ENCODE measurements around the gene SH3TC1.

SH3TC1 gene

DNA sequence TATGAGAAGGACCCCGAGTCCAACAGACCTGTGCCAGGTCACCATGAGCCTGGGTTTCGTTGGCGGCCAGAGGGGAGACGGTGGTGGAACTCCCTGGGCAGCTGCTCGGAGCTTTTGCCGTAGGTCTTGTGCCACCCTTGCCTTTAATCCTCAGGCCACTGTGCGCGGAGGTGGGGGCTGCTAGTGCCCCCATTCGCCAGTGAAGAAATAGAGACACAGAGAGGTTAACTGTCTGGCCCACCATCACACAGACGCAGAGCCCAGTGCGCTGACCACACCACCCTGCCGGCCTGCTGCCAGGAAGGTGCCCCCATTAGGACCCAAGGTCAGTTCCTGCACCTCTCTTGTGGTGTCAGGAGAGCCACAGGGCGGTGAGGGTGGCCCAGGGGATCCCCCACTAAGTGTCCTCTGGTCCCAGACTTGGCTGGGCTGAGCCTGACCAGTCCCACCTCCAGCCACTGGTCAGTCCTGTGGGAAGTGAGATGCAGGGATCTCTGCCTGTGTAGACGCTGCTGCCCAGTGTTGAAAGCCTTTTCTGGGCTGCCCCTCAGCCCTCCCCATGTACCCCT, 42.2 kb downstream of the SH3TC1 start:
- Histone ChIP-seq H3K9me3 (ENCODE audit: control insufficient read depth, insufficient read depth, low read depth, low read length) (no peaks in the 10 kb centered on the region), H3K4me3 (ENCODE audit: low read depth, low read length) (no peak overlapping the region), H3K27me3 (ENCODE audit: control insufficient read depth, insufficient read depth, low read length) (no peaks in the 10 kb centered on the region), H3K4me1 (ENCODE audit: control insufficient read depth, insufficient read depth, low read length) (peaks cover 15% of the 10 kb centered on the region), H3K36me3 (ENCODE audit: control insufficient read depth, insufficient read depth, low read length) (no peaks in the 10 kb centered on the region), H3K27ac (ENCODE audit: low read depth, low read length) (no peak overlapping the region), H3K9ac (ENCODE audit: low read length) (no peak overlapping the region)

- Histone ChIP-seq H3K9me3 (ENCODE audit: control insufficient read depth, insufficient read depth, low read depth, low read length) (no peaks in the 10 kb centered on the region), H3K36me3 (ENCODE audit: control insufficient read depth, insufficient read depth, low read length) (no peaks in the 10 kb centered on the region), H3K4me3 (ENCODE audit: low read depth, low read length) (no peak overlapping the region), H3K27ac (ENCODE audit: low read depth, low read length) (no peak overlapping the region), H3K27me3 (ENCODE audit: control insufficient read depth, insufficient read depth, low read length) (no peaks in the 10 kb centered on the region), H3K4me1 (ENCODE audit: control insufficient read depth, insufficient read depth, low read length) (peaks cover 15% of the 10 kb centered on the region), H3K9ac (ENCODE audit: low read length) (no peak overlapping the region)
Observed at GRCh38 chr4:8241895-8242696, 43.0 kb downstream of the SH3TC1 start.

- Histone ChIP-seq H3K36me3 (ENCODE audit: control insufficient read depth, insufficient read depth, low read length) (no peaks in the 10 kb centered on the region), H3K27ac (ENCODE audit: low read depth, low read length) (no peak overlapping the region), H3K4me3 (ENCODE audit: low read depth, low read length) (no peak overlapping the region), H3K9ac (ENCODE audit: low read length) (no peak overlapping the region), H3K4me1 (ENCODE audit: control insufficient read depth, insufficient read depth, low read length) (peaks cover 15% of the 10 kb centered on the region), H3K9me3 (ENCODE audit: control insufficient read depth, insufficient read depth, low read depth, low read length) (no peaks in the 10 kb centered on the region), H3K27me3 (ENCODE audit: control insufficient read depth, insufficient read depth, low read length) (no peaks in the 10 kb centered on the region)
Observed at GRCh38 chr4:8242782-8243560, 43.9 kb downstream of the SH3TC1 start.

- no peaks in the 10 kb centered on the region for H3K9me3 ChIP-seq (ENCODE audit: control insufficient read depth, insufficient read depth, low read depth, low read length)
- no peak overlapping the region for H3K9ac ChIP-seq (ENCODE audit: low read length)
- no peak overlapping the region for H3K4me3 ChIP-seq (ENCODE audit: low read depth, low read length)
- H3K27me3 ChIP-seq (ENCODE audit: control insufficient read depth, insufficient read depth, low read length), result no peaks in the 10 kb centered on the region
- no peak overlapping the region for H3K27ac ChIP-seq (ENCODE audit: low read depth, low read length)
- H3K36me3 ChIP-seq (ENCODE audit: control insufficient read depth, insufficient read depth, low read length), result no peaks in the 10 kb centered on the region
- H3K4me1 ChIP-seq (ENCODE audit: control insufficient read depth, insufficient read depth, low read length), result peaks cover 8% of the 10 kb centered on the region
Observed at GRCh38 chr4:8244001-8244757, 45.1 kb downstream of the SH3TC1 start.

GRCh38 chr4:8244931-8245460, 45.9 kb downstream of the SH3TC1 start:
- H3K4me1 ChIP-seq (ENCODE audit: control insufficient read depth, insufficient read depth, low read length), result peaks cover 8% of the 10 kb centered on the region
- no peaks in the 10 kb centered on the region for H3K27me3 ChIP-seq (ENCODE audit: control insufficient read depth, insufficient read depth, low read length)
- no peaks in the 10 kb centered on the region for H3K9me3 ChIP-seq (ENCODE audit: control insufficient read depth, insufficient read depth, low read depth, low read length)
- no peak overlapping the region for H3K9ac ChIP-seq (ENCODE audit: low read length)
- no peak overlapping the region for H3K4me3 ChIP-seq (ENCODE audit: low read depth, low read length)
- no peak overlapping the region for H3K27ac ChIP-seq (ENCODE audit: low read depth, low read length)
- H3K36me3 ChIP-seq (ENCODE audit: control insufficient read depth, insufficient read depth, low read length), result no peaks in the 10 kb centered on the region

DNA sequence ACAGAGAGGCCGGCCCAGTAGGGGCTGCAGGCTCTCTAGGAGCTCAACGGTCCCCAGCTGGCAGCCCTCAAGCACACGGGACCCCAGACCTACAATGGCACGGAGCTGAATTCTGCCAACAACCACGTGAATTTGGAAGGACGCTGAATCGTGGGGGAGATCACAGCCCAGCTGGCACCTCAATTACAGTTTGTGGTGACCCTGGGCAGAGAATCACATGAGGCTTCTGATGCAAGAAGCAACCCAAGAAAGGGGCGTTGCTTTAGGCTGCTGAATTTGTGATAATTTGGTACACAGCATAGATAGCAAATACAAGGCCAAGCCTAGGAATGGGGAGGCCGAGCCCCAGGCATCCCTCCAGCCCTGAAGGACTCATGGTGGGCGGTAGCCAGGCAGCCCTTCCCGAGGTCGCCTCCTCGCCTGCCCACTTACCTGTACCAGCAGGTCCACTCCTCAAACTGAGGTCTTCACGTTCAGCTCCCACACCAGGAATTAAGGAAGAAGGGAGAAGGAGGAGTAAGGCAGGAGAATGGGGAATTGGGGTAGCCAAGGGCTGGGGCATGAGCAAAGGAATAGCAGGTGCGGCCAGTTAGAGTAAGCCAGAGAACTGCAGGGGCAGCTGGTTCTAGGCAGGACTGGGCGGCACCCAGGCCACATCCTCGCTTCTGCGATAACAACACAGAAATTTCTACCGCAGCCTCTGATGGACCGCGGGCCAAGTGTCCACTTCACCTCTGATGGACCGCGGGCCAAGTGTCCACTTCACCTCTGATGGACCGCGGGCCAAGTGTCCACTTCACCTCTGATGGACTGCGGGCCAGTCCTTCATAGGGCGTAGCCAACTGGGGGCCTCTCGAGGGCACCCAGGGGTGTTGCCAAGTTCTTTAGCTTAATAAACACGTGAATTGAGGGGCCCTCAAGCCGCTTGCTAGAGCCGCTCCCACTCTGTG, 47.1 kb downstream of the SH3TC1 start:
- peaks cover 8% of the 10 kb centered on the region for H3K4me1 ChIP-seq (ENCODE audit: control insufficient read depth, insufficient read depth, low read length)
- H3K9me3 ChIP-seq (ENCODE audit: control insufficient read depth, insufficient read depth, low read depth, low read length), result no peaks in the 10 kb centered on the region
- no peaks in the 10 kb centered on the region for H3K27me3 ChIP-seq (ENCODE audit: control insufficient read depth, insufficient read depth, low read length)
- H3K9ac ChIP-seq (ENCODE audit: low read length), result no peak overlapping the region
- H3K4me3 ChIP-seq (ENCODE audit: low read depth, low read length), result no peak overlapping the region
- no peaks in the 10 kb centered on the region for H3K36me3 ChIP-seq (ENCODE audit: control insufficient read depth, insufficient read depth, low read length)
- no peak overlapping the region for H3K27ac ChIP-seq (ENCODE audit: low read depth, low read length)

DNA sequence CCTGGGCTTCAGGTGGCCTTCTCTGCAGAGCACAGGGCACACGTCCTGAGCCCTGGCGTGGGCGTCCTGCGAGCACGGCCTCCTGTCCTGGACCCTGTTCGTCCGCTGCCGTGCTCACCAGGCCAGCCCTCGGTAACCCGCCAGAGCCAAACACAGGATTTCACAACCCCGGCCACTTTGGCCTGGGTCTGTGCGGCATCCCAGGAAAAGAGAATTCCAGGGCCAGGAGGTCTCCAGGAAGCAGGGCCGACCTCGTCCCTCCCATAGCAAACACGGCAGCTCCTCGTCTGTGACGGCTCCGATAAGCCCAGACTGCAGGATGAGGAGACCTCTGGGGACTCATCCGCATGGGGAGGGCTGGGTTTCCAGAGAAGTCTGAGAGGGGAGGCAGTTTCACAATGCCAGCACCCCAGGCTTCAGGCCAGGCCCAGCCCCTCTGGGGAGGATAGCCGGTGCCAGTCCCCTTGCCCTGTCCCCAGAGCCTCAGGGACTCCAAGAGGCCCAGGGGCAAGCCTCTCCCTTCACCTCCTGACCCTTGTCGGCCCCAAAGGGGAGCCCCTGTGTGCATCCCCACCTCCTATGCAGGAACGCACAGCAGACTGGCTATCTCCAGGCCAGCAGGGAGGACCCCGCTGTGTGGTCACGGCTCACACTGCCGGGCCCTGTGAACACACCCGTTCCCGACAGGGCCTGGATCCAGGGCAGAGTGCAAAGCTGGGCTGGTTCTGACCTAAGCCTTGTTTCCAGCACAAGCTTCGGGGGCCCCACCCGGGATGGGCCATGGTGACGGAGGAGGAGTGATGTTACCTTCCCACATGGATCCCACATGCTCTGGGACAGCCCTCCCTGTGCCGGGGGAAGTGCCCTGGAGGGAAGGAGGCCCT, 48.2 kb downstream of the SH3TC1 start:
- Histone ChIP-seq H3K9me3 (ENCODE audit: control insufficient read depth, insufficient read depth, low read depth, low read length) (no peaks in the 10 kb centered on the region), H3K4me3 (ENCODE audit: low read depth, low read length) (no peak overlapping the region), H3K27me3 (ENCODE audit: control insufficient read depth, insufficient read depth, low read length) (no peaks in the 10 kb centered on the region), H3K36me3 (ENCODE audit: control insufficient read depth, insufficient read depth, low read length) (no peaks in the 10 kb centered on the region), H3K27ac (ENCODE audit: low read depth, low read length) (no peak overlapping the region), H3K4me1 (ENCODE audit: control insufficient read depth, insufficient read depth, low read length) (peaks cover 8% of the 10 kb centered on the region), H3K9ac (ENCODE audit: low read length) (no peak overlapping the region)

DNA sequence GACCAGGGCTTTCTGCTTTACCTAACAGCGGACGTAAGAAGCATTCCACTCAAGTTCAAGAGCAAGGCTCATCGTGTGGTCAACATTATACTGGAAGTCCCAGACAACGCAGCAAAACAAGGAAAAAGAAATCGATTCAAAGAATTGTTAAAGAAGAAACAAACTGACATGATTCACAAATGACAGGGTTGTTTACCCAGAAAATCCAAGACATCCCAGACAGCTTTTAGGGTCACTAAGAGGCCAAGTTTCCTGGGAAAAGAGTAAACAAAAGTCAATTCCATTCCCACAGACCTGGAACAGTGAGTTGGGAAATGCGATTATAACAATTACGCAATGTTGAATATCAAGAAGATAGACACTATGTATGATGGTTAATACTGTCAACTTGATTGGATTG, 49.0 kb downstream of the SH3TC1 start:
- H3K27me3 ChIP-seq (ENCODE audit: control insufficient read depth, insufficient read depth, low read length), result no peaks in the 10 kb centered on the region
- no peak overlapping the region for H3K4me3 ChIP-seq (ENCODE audit: low read depth, low read length)
- peaks cover 3% of the 10 kb centered on the region; the same call in 1 of the 2 replicates for H3K4me1 ChIP-seq (ENCODE audit: control insufficient read depth, insufficient read depth, low read length)
- H3K9me3 ChIP-seq (ENCODE audit: control insufficient read depth, insufficient read depth, low read depth, low read length), result no peaks in the 10 kb centered on the region
- no peak overlapping the region for H3K9ac ChIP-seq (ENCODE audit: low read length)
- no peaks in the 10 kb centered on the region for H3K36me3 ChIP-seq (ENCODE audit: control insufficient read depth, insufficient read depth, low read length)
- H3K27ac ChIP-seq (ENCODE audit: low read depth, low read length), result no peak overlapping the region

GRCh38 chr4:8250227-8250626, 51.1 kb downstream of the SH3TC1 start:
- Histone ChIP-seq H3K4me1 (ENCODE audit: control insufficient read depth, insufficient read depth, low read length) (peaks cover 3% of the 10 kb centered on the region; the same call in 1 of the 2 replicates), H3K27me3 (ENCODE audit: control insufficient read depth, insufficient read depth, low read length) (no peaks in the 10 kb centered on the region), H3K9ac (ENCODE audit: low read length) (no peak overlapping the region), H3K36me3 (ENCODE audit: control insufficient read depth, insufficient read depth, low read length) (no peaks in the 10 kb centered on the region), H3K4me3 (ENCODE audit: low read depth, low read length) (no peak overlapping the region), H3K9me3 (ENCODE audit: control insufficient read depth, insufficient read depth, low read depth, low read length) (no peaks in the 10 kb centered on the region), H3K27ac (ENCODE audit: low read depth, low read length) (no peak overlapping the region)

Measured in HUES6 (cell line).